ENCODE measurements around the gene FBXW8.

The FBXW8 gene

GRCh38 chr12:116941188-116941587, 30.4 kb downstream of the FBXW8 start:
- DNase-seq (ENCODE audit: low read depth) = no peak
- H3K4me3 ChIP-seq (ENCODE audit: low read depth, low read length) = no peak overlapping the region
- TF ChIP-seq, protein P1, sequence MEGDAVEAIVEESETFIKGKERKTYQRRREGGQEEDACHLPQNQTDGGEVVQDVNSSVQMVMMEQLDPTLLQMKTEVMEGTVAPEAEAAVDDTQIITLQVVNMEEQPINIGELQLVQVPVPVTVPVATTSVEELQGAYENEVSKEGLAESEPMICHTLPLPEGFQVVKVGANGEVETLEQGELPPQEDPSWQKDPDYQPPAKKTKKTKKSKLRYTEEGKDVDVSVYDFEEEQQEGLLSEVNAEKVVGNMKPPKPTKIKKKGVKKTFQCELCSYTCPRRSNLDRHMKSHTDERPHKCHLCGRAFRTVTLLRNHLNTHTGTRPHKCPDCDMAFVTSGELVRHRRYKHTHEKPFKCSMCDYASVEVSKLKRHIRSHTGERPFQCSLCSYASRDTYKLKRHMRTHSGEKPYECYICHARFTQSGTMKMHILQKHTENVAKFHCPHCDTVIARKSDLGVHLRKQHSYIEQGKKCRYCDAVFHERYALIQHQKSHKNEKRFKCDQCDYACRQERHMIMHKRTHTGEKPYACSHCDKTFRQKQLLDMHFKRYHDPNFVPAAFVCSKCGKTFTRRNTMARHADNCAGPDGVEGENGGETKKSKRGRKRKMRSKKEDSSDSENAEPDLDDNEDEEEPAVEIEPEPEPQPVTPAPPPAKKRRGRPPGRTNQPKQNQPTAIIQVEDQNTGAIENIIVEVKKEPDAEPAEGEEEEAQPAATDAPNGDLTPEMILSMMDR (IDR thresholded peaks at IDR 0.05; ENCODE audit: control insufficient read depth, extremely low read depth, insufficient read depth) = no peak

DNA sequence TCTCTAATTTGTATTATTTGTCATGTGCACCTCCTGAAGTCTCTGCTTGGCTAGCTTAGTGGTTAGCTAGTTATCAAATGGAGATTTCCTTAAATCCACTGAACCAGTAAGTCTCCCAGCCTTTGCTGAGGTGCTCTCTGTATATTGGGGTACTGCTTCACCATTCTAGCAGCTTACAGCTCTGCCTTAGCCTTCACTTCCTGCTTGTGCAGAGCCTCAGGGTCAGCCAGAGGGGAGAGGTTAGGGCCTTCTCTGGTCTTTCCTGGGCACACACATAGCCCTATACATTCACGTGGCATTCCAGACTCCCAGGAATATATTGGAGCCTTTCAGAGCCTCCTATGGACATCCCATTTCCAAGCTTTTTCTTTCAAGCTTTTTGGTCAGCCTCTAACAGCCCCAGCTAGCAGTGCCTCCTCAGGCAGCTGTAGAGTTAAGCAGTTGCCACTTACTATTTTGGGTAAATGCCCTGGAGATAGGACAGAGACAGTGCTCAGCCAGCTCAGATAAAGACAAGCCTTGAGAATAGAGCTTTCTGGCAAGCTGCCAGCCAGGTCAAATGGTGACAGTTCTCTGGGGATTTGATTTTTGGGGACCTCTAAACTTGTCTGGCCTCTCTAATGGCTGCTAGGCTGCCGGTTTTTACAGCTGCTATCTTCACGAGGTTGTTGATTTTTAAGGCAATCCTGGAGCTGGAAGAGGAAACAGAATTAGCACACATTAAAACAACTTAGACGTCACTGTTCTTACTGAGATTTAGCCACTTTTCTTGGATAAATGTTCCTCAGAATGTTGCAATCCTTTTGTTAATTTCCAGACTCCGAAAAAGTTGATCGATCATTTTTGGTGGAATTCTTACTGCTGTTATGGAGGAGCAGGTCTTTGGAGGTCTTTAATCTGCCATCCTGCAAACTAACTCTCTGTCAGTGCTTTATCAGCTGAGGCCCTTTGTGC, 32.9 kb downstream of the FBXW8 start:
- DNase-seq (ENCODE audit: low read depth) = no peak
- TF ChIP-seq, protein P1 (IDR thresholded peaks at IDR 0.05; ENCODE audit: control insufficient read depth, extremely low read depth, insufficient read depth) = no peak
- no peak overlapping the region for H3K4me3 ChIP-seq (ENCODE audit: low read depth, low read length)

GRCh38 chr12:116945886-116946550, 35.3 kb downstream of the FBXW8 start:
- no peak overlapping the region for H3K4me3 ChIP-seq (ENCODE audit: low read depth, low read length)
- TF ChIP-seq, protein P1 (IDR thresholded peaks at IDR 0.05; ENCODE audit: control insufficient read depth, extremely low read depth, insufficient read depth) = no peak
- no peak for DNase-seq (ENCODE audit: low read depth)

- DNase-seq (ENCODE audit: low read depth) = no peak
- no peak overlapping the region for H3K4me3 ChIP-seq (ENCODE audit: low read depth, low read length)
- TF ChIP-seq, protein P1 (IDR thresholded peaks at IDR 0.05; ENCODE audit: control insufficient read depth, extremely low read depth, insufficient read depth) = no peak
Observed at GRCh38 chr12:116948298-116948697, 37.5 kb downstream of the FBXW8 start.

- H3K4me3 ChIP-seq (ENCODE audit: low read depth, low read length) = no peak overlapping the region
- TF ChIP-seq, protein P1 (IDR thresholded peaks at IDR 0.05; ENCODE audit: control insufficient read depth, extremely low read depth, insufficient read depth) = no peak
- no peak for DNase-seq (ENCODE audit: low read depth)
Observed at GRCh38 chr12:116950628-116951325, 40.0 kb downstream of the FBXW8 start.

DNA sequence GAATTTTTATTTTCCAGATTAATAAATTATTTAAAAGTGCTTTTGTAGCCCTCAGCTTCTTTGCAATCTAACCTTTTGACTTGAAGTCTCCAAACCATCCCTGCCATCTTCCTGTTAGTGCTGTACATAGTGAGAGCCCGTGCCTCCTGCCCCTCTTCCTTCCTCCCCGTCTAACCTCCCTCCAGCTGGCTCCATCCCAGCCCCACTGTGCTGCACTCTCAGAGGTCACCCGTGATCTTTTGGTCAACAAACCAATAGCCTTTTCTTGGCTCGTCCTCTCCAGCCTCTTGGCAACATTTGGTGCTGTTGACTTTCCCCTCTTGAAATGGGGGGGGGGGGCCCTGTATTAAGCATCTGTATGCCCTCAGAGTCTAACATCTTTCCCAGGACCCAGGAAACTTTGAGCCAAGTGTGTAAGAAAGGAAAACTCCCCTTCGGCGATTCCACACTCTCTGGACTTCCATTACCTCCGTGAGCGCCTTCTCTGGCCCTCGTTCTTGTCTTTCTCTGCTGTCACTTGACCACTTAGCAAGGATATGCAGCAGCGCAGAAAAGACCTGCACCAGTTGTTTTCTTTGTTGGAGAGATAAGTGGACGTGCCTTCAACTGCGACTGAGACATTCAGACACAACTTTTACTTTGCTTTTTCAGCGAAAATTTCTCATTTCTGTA, 44.1 kb downstream of the FBXW8 start:
- peak; percentile 39 for DNase-seq (ENCODE audit: low read depth)
- TF ChIP-seq, protein P1 (IDR thresholded peaks at IDR 0.05; ENCODE audit: control insufficient read depth, extremely low read depth, insufficient read depth) = no peak
- no peak overlapping the region for H3K4me3 ChIP-seq (ENCODE audit: low read depth, low read length)
